G401 (cell line): ENCODE results near the gene ATM. TPM values are rescaled to one million over a fixed set of nuclear protein-coding genes. Genes with fewer than 3 reads are reported as not detected.
"Not testable (repeated sequence)": the region's sequence is repeated elsewhere in the genome, so short reads cannot be mapped to it uniquely, and the experiment has no call there.

Source experiments
- DNase-seq: peaks from one replicate; pipeline ENCODE4 v3.0.0-alpha.2; 2015; ENCODE audit warnings: low spot score
- in situ Hi-C: cut with HindIII; loops from 2 replicates; pipeline ENCODE4 v1.10.0; 2016; ENCODE audit warnings: low sequenced_read_pairs, mixed read lengths
- total RNA-seq: library from RNA; depleted of rRNA; stranded (reverse); fragments of >200 nt; shearing (Covaris generic); gene quantifications from 2 replicates; pipeline ENCODE4 v1.2.3, GENCODE V29; 2014

The ATM gene
- total RNA-seq, 1 experiment from 2014 or later, result 55.5 TPM

- in situ Hi-C loops, result no loop called here
- no peak for DNase-seq
Observed at GRCh38 chr11:108345767-108346166, 122.9 kb downstream of the ATM start.

GRCh38 chr11:108346451-108346850 lies 123.6 kb downstream of the ATM start:
- in situ Hi-C loops, result no loop called here
- no peak for DNase-seq

GRCh38 chr11:108351468-108351867 lies 128.6 kb downstream of the ATM start:
- DNase-seq, result no peak
- in situ Hi-C loops, result no loop called here

DNA sequence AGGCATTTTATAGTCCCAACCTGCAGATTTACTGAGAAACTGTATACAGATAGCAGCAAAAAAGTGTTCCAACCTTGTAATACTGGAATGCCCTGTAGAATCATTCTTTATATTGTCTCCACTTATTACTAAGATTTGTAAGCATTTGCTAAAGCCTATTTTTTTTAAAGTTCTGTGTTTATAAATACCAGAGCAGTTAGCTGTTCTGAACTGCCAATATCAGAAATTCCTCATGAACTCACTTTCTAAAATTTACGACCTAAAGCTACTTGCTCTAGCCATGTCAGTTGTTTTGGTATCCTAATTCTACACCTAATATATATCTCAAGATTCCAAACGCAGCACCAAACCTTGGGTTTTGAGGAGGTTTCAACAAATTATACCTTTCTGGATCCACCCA lies 141.3 kb downstream of the ATM start:
- in situ Hi-C loops, result no loop called here
- DNase-seq, result no peak

GRCh38 chr11:108368134-108368533 lies 145.3 kb downstream of the ATM start:
- no peak for DNase-seq
- in situ Hi-C loops, result no loop called here

- no peak for DNase-seq
- in situ Hi-C loops, result no loop called here
Observed at GRCh38 chr11:108369064-108369463, 146.2 kb downstream of the ATM start.

GRCh38 chr11:108370315-108370714 lies 147.4 kb downstream of the ATM start:
- no peak for DNase-seq
- in situ Hi-C loops, result no loop called here

- in situ Hi-C loops, result no loop called here
- DNase-seq, result no peak
Observed at GRCh38 chr11:108370990-108371389, 148.1 kb downstream of the ATM start.

DNA sequence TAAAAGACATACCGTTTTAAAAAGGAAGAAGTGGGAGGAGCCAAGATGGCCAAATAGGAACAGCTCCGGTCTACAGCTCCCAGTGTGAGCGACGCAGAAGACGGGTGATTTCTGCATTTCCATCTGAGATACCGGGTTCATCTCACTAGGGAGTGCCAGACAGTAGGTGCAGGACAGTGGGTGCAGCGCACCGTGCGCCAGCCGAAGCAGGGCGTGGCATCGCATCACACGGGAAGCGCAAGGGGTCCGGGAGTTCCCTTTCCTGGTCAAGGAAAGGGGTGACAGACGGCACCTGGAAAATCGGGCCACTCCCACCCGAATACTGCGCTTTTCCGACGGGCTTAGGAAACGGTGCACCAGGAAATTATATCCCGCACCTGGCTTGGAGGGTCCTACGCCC lies 150.6 kb downstream of the ATM start:
- in situ Hi-C loops, DNase-seq: not testable (repeated sequence)

DNA sequence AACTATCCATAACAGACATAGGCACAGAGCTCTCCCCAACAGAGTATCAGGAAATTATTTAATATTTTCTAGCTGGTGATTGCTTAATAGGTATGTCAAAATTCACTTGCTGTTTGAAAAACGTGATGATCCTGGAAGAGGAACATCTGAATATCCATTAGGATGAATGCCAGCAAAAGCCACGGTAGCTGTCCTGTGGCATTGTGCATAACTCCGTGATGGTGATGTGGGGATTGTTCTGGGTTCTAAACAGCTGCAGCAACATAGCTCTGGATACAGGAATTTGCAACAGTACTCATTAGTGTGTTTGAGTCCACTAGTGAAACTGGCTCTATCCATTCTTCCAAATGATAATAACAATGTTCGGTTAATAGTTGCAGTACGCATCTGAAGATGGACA lies 165.7 kb downstream of the ATM start:
- no peak for DNase-seq
- in situ Hi-C loops, result no loop called here

- no peak for DNase-seq
- in situ Hi-C loops, result no loop called here
Observed at GRCh38 chr11:108392353-108392752, 169.5 kb downstream of the ATM start.

DNA sequence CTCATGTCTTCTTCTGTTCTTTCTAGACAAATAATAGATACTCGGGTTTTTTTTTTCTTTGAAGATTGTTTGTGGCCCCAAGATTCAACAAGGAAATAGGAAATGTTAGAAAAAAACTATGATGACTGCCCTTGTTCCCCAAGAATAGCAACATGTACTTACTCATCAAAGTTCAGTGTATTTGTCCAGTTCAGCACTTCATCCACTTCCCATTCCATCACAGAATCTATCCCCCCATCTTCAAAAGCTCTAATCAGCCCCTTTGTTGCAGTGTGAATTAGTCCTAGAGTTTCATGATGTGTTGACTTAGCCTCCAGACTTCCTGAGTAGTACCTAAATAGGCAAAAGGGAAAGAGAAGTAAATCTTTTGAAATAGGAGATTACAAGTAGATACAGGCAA lies 170.2 kb downstream of the ATM start:
- no peak for DNase-seq
- in situ Hi-C loops, result no loop called here

DNA sequence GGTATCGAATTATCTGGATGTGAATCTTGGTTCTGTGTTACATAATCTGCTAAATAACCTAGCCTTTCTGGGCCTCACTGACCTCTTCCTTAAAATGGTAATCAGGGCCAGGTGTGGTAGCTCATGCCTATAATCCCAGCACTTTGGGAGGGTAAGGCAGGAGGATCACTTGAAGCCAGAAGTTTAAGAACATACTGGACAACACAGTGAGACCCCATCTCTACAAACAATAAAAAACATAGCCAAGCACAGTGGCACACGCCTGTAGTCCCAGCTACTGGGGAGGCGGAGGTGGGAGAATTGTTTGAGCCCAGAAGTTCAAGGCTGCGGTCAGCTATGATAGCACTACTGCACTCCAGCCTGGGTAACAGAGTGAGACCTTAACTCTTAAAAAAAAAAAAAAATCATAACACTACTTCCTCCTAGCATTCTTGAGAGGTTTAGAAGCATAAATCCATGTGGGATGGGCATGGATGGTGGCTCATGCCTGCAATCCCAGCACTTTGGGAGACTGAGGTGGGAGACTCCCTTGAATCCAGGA lies 171.9 kb downstream of the ATM start:
- DNase-seq, result no peak
- in situ Hi-C loops, result no loop called here

- in situ Hi-C loops, DNase-seq: not testable (repeated sequence)
Observed at GRCh38 chr11:108396672-108397071, 173.8 kb downstream of the ATM start.

DNA sequence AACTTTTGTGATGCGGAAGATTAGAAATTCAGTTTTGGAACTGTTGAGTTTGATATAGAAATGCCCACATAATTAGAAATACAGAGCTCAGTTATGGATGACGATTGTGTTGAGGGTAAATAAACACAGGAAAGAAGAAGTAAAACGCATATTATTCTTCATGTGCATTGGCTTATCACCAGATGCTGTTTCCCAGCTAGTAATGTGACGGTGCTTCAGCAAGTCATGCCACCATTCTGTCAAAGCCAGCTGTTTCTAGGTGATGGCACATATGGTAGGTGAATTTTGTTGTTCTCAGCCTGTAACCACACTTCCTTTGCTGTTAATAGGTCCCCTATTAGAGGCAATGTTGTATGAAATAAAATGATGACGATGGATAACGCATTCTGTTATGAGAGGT lies 175.6 kb downstream of the ATM start:
- DNase-seq, result no peak
- in situ Hi-C loops, result no loop called here

GRCh38 chr11:108402241-108402640 lies 179.4 kb downstream of the ATM start:
- no peak for DNase-seq
- in situ Hi-C loops, result no loop called here

- in situ Hi-C loops, result no loop called here
- no peak for DNase-seq
Observed at GRCh38 chr11:108403052-108403451, 180.2 kb downstream of the ATM start.

DNA sequence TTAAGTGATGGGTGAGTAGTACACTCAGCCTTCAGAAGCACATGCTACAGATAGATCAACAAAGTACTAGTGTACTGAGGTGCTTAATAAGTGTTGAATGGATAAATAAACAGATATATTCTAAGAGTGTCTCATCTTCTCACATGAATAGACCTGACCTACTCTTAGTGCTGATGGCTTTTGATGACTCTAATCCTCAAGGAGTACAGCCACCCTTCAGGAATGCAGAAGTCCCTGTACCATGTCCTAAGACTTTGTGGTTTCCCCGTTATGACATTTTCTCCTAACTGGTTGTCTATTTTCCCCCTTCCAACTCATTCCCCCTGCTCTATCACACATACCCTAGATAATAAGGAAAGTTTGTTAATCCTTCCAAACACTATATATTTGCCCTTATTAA lies 182.8 kb downstream of the ATM start:
- in situ Hi-C loops, result no loop called here

GRCh38 chr11:108414958-108415357 lies 192.1 kb downstream of the ATM start:
- in situ Hi-C loops, result no loop called here
- no peak for DNase-seq

More for the DNA sequence above, 182.8 kb downstream of the ATM start:
- DNase-seq, result no peak

GRCh38 chr11:108417551-108417950 lies 194.7 kb downstream of the ATM start:
- DNase-seq, in situ Hi-C loops: not testable (repeated sequence)
